HG03060 (cell line): ENCODE results near the gene RAB44.

ENCODE experiments used
- ATAC-seq: cut with Tn5 transposase; IDR thresholded peaks from one replicate; pipeline ENCODE4 v1.9.1; 2021; ENCODE audit warnings: low read depth, moderate number of reproducible peaks; ENCODE audit not compliant: unreplicated experiment

RAB44 gene

GRCh38 chr6:36668591-36668990, 29.0 kb upstream of the RAB44 start:
- ATAC-seq = no peak

GRCh38 chr6:36669002-36669401, 28.6 kb upstream of the RAB44 start:
- ATAC-seq = no peak

- ATAC-seq = no peak
Measured at GRCh38 chr6:36670271-36670670, 27.4 kb upstream of the RAB44 start.

- no peak for ATAC-seq
Measured at GRCh38 chr6:36671687-36672375, 25.8 kb upstream of the RAB44 start.

GRCh38 chr6:36673882-36674281, 23.7 kb upstream of the RAB44 start:
- no peak for ATAC-seq

GRCh38 chr6:36674942-36675341, 22.7 kb upstream of the RAB44 start:
- no peak for ATAC-seq

GRCh38 chr6:36676141-36677058, 21.2 kb upstream of the RAB44 start:
- ATAC-seq = no peak

- ATAC-seq = no peak
Measured at GRCh38 chr6:36677059-36677749, 20.4 kb upstream of the RAB44 start.

- ATAC-seq = no peak
Measured at GRCh38 chr6:36677753-36678487, 19.7 kb upstream of the RAB44 start.

- ATAC-seq = no peak
Measured at GRCh38 chr6:36678488-36679042, 19.1 kb upstream of the RAB44 start, which contains the start of gene CDKN1A. TSS of gene CDKN1A (plus strand) at chr6:36678714. CDS start at chr6:36684102, 5,388 bp downstream.

- no peak for ATAC-seq
Measured at GRCh38 chr6:36679043-36679833, 18.4 kb upstream of the RAB44 start.

- no peak for ATAC-seq
Measured at GRCh38 chr6:36682328-36683144, 15.1 kb upstream of the RAB44 start.

GRCh38 chr6:36683145-36683655, 14.4 kb upstream of the RAB44 start:
- no peak for ATAC-seq

- no peak for ATAC-seq
Measured at GRCh38 chr6:36683656-36684446, 13.8 kb upstream of the RAB44 start.

GRCh38 chr6:36684447-36684812, 13.2 kb upstream of the RAB44 start:
- ATAC-seq = no peak

- no peak for ATAC-seq
Measured at GRCh38 chr6:36685166-36685924, 12.3 kb upstream of the RAB44 start.
